Suprapubic skin (tissue), 4 donors: ENCODE data around the gene RYK.

Experiments used
- EP300 ChIP-seq: sonication (generic); formaldehyde crosslinking; IDR thresholded peaks from one replicate; pipeline ENCODE4 v1.6.1; 2017; ENCODE audit warnings: antibody characterized with exemption
- POLR2A ChIP-seq, 2 donors: fragments of 450-650 bp; IDR thresholded peaks; one replicate each; pipeline ENCODE4 v1.6.1; 2017; ENCODE audit warnings: antibody characterized with exemption in 2 of 2, mild to moderate bottlenecking in 2 of 2, moderate library complexity in 2 of 2
- POLR2AphosphoS5 ChIP-seq, 3 donors: sonication (generic); formaldehyde crosslinking; IDR thresholded peaks; one replicate each; pipeline ENCODE4 v1.6.1; 2017; ENCODE audit warnings: antibody characterized with exemption in 3 of 3
- TF ChIP-seq, protein P1 (sequence below), 2 donors: fragments of 200-600 bp in 1 of 2; fragments of 450-650 bp in 1 of 2; sonication (generic) in 1 of 2; IDR thresholded peaks; one replicate each; pipeline ENCODE4 v1.5.1; 2016 to 2019; ENCODE audit warnings: antibody characterized with exemption in 2 of 2, mild to moderate bottlenecking in 1 of 2, moderate library complexity in 1 of 2

DNA sequence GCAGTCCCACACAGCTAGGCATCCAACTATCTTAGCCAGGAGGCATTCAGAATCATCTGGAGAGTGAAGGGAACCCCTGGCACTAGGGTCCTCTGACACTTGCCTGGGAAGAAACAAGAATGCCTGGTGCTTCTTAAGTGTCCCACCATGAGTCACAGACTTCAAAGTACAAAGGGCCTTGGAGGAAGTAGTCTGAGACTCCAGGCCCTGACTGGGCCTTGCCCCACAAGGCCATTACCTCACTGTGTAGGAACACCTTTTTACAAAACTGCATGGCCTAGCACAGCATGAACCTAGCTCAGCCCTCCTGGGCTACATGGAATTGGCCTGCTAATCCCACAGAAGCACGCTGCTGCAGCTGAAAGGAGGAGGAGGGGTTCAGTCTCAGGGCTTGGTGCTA is 116.4 kb downstream of the RYK start:
- no peak for TF ChIP-seq POLR2A (IDR thresholded peaks at IDR 0.05)
- TF ChIP-seq POLR2AphosphoS5 (IDR thresholded peaks at IDR 0.05): no peak
- TF ChIP-seq, protein P1, sequence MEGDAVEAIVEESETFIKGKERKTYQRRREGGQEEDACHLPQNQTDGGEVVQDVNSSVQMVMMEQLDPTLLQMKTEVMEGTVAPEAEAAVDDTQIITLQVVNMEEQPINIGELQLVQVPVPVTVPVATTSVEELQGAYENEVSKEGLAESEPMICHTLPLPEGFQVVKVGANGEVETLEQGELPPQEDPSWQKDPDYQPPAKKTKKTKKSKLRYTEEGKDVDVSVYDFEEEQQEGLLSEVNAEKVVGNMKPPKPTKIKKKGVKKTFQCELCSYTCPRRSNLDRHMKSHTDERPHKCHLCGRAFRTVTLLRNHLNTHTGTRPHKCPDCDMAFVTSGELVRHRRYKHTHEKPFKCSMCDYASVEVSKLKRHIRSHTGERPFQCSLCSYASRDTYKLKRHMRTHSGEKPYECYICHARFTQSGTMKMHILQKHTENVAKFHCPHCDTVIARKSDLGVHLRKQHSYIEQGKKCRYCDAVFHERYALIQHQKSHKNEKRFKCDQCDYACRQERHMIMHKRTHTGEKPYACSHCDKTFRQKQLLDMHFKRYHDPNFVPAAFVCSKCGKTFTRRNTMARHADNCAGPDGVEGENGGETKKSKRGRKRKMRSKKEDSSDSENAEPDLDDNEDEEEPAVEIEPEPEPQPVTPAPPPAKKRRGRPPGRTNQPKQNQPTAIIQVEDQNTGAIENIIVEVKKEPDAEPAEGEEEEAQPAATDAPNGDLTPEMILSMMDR (IDR thresholded peaks at IDR 0.05): no peak
- TF ChIP-seq EP300: no peak
